Activated T-cell treated with anti-CD3 and anti-CD28 coated beads, Interleukin-2, amount 50 U/mL, for 48 hours (primary cell): ENCODE results near the gene CYP3A4.

ENCODE experiments used
- DNase-seq, 2 experiments: peaks; one replicate each; pipeline ENCODE4 v3.0.0-alpha.2; 2020

The CYP3A4 gene

GRCh38 chr7:99719996-99720769 lies 63.8 kb downstream of the CYP3A4 start:
- DNase-seq, result no peak

GRCh38 chr7:99713995-99714570 lies 69.9 kb downstream of the CYP3A4 start:
- DNase-seq, result no peak

GRCh38 chr7:99709838-99710578 lies 74.0 kb downstream of the CYP3A4 start:
- no peak for DNase-seq

- DNase-seq, result no peak
Measured at GRCh38 chr7:99709260-99709659, 74.7 kb downstream of the CYP3A4 start.

- no peak for DNase-seq
Measured at GRCh38 chr7:99707096-99707495, 76.9 kb downstream of the CYP3A4 start.
